GM12891 (cell line): ENCODE data around the gene MBD4.

Experiments used
- PAX5 ChIP-seq: IDR thresholded peaks from 2 replicates; pipeline ENCODE4 v1.6.1; 2011; ENCODE audit warnings: low read length, moderate library complexity, mild to moderate bottlenecking; ENCODE audit not compliant: insufficient read depth, severe bottlenecking
- POLR2A ChIP-seq: IDR thresholded peaks from 2 replicates; pipeline ENCODE4 v1.6.1; 2011; ENCODE audit warnings: low read depth, low read length, control low read depth
- POLR2AphosphoS5 ChIP-seq: IDR thresholded peaks from 2 replicates; pipeline ENCODE4 v1.6.1; 2011; ENCODE audit warnings: low read depth, low read length, control low read depth
- SPI1 ChIP-seq: IDR thresholded peaks from 2 replicates; pipeline ENCODE4 v1.6.1; 2011; ENCODE audit warnings: low read depth, low read length, control low read depth
- TAF1 ChIP-seq: IDR thresholded peaks from 2 replicates; pipeline ENCODE4 v1.6.1; 2011; ENCODE audit warnings: low read depth, low read length, control low read depth

- TF ChIP-seq POLR2AphosphoS5 (no peak), POLR2A (no peak), TAF1 (no peak), PAX5 (no peak), SPI1 (no peak)
Observed at GRCh38 chr3:129429080-129429451, 10.7 kb downstream of the MBD4 start.
